ENCODE results near the gene SOAT1.

SOAT1 gene

DNA sequence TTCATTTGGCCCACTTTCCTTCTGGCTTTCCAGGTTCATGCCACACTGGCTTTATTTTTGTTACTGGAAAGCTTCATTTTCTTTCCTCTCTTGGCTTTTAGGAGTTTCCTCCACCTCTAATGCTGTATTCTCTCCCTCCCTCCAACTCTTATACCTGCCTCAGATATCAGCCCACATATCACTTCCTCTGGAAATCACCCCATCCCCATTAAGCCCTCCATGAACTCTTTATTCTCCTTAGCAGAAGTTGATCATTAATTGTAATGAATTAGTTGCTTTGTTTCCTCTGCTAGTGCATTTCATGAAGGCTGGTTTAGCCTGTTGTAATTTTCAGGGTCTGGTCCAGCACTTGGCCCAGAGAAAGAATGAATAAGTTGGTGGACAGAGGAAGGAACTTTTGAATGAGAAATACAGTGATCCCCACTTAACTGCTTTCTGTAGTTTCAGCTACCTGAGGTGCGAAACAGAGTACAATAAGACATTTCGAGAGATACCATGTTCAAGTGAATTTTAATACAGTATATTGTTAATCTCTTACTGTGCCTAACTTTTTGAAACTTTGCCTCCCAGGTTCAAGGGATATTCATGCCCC is 1.7 kb downstream of the SOAT1 start:
- TF ChIP-seq, protein P1, sequence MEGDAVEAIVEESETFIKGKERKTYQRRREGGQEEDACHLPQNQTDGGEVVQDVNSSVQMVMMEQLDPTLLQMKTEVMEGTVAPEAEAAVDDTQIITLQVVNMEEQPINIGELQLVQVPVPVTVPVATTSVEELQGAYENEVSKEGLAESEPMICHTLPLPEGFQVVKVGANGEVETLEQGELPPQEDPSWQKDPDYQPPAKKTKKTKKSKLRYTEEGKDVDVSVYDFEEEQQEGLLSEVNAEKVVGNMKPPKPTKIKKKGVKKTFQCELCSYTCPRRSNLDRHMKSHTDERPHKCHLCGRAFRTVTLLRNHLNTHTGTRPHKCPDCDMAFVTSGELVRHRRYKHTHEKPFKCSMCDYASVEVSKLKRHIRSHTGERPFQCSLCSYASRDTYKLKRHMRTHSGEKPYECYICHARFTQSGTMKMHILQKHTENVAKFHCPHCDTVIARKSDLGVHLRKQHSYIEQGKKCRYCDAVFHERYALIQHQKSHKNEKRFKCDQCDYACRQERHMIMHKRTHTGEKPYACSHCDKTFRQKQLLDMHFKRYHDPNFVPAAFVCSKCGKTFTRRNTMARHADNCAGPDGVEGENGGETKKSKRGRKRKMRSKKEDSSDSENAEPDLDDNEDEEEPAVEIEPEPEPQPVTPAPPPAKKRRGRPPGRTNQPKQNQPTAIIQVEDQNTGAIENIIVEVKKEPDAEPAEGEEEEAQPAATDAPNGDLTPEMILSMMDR (IDR thresholded peaks at IDR 0.05; ENCODE audit: low read depth, low read length): no peak
- DNase-seq (ENCODE audit: extremely low read depth, low read depth): no peak

DNA sequence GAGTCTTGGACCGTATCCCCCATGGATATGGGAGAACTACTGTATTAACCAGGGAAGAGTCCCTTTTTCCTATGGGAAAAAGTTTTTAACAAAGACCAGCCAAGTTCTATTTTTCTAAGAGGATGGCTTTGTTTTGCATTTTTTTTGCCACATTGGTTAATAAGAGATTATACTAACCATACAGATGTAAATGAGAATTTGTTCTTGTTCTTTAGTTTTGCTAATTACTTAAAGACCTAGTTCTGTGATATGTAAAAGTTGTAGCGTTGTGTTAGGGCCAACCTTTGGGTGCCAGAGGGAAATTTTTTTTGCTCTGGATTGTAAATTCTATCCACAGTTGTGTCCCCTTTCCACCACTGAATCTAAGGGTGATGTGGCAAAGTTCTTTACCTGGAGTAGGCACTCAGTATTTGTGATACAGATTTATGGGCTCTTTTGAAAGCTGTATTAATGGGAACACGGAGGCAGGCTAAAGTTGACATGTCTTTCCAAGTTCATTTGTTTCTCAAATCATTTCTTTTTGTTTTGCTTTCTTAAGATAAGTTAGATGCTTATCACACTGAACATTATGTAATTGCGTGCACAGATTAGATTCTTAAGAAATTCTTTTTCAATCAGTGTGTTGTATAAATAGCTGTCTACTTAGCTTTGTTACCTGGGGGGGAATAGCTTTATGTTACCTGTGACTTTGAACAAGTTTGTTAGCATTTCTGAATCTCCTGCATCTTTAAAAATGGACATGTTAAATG is 2.9 kb downstream of the SOAT1 start:
- DNase-seq (ENCODE audit: extremely low read depth, low read depth): no peak
- TF ChIP-seq, protein P1 (IDR thresholded peaks at IDR 0.05; ENCODE audit: low read depth, low read length): no peak

DNA sequence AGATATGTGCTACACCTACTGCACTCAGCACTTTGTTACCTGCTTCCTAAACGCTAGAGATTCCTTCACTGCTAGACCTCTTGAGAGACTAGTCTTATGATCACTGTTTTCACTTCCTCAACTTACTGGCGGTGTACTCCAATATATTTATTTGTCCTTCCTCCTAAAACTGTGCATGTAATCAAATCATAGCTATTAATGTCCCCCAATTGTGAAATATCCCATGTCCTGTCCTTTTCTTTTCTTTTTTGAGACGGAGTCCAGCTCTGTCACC is 3.4 kb downstream of the SOAT1 start:
- DNase-seq (ENCODE audit: extremely low read depth, low read depth): no peak
- TF ChIP-seq, protein P1 (IDR thresholded peaks at IDR 0.05; ENCODE audit: low read depth, low read length): no peak

DNA sequence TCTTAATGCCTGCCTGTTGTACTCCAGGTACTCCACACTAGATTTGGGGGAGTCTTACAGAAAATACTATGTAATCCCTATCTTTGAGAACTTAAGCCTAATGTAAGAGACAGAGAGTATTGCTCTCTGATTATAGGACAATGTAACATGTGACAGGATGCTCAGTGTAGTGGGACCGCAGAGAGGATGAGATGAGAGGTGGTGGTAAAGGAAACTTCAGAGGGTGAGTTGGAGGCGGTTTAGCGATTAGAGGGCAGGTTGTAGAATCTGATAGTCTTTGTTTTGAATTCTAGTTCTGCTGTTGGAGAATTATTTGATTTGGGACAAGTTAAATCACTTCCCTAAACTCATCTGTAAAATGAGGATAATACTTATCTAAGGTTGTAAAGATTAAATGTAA is 5.4 kb downstream of the SOAT1 start:
- TF ChIP-seq, protein P1 (IDR thresholded peaks at IDR 0.05; ENCODE audit: low read depth, low read length): no peak
- no peak for DNase-seq (ENCODE audit: extremely low read depth, low read depth)

DNA sequence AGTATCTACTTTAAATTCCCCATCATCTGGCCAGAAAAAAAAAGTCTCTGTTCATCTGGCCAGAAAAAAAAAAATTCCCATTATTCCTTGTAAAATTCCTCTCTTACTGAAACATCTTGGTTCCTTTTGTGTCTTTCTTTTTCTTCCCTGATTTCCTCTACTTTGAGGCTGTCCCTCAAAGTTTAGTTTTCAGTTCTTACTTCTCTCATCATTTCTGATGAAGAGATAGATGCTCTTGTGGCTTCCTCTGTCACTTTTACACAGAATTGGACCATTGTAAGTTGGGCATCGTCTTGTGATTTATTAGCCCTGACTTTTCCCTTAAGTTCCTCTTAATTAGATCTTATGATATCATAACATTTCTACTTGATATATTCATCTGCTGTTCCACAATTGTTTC is 6.5 kb downstream of the SOAT1 start:
- TF ChIP-seq, protein P1 (IDR thresholded peaks at IDR 0.05; ENCODE audit: low read depth, low read length): no peak
- no peak for DNase-seq (ENCODE audit: extremely low read depth, low read depth)

DNA sequence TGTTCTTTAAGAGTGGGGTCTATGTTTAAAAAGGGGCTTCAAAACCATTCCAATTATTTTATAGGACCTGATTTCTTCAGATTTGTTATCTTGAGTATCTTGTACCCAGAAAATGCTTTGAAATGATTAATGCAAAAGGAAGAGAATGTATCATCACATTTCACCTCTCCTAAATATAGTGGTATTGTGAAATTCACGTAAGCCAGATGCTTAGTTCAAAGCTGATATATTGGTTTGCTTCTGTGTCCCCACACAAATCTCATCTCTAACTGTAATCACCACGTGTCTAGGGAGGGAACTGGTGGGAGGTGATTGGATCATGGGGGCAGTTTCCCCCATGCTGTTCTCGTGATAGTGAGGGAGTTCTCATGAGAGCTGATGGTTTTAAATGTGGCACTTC is 8.5 kb downstream of the SOAT1 start:
- TF ChIP-seq, protein P1 (IDR thresholded peaks at IDR 0.05; ENCODE audit: low read depth, low read length): no peak
- no peak for DNase-seq (ENCODE audit: extremely low read depth, low read depth)

DNA sequence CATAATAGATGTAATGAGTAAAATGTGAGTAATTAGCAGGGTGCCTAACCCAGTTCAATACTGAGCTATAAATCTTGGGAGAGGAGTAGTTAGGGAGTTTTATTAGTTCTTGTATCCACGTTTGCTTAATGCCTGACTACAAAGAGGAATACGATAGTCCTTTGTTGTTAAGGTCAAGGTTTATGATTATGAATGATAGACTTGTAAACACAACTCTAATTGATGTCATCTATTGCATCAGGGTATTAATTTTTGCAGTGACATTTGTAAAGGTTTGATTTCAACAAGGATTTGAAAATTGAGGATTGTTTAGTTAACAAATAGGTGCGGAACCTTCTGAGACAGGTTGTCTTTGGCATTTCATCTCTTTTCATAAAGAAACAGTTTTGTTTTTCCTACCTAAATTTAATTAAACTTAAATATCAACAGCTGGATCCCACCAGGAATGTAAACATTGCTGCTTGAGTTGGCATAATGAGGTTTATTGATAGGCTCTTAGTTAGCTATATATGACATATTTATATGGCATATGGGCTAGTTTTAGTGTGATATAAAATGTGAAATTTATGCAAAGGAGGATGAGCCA is 9.7 kb downstream of the SOAT1 start:
- TF ChIP-seq, protein P1 (IDR thresholded peaks at IDR 0.05; ENCODE audit: low read depth, low read length): no peak
- DNase-seq (ENCODE audit: extremely low read depth, low read depth): no peak

All from AG09319 (cell line).